Nephron progenitor cell (in vitro differentiated cells): ENCODE measurements around the gene WDR75.

Source experiments
- DNase-seq: peaks from one replicate; pipeline ENCODE4 v3.0.0; 2021
- H3K27ac Mint-ChIP-seq: 2 replicates; pipeline ENCODE4 v1.8.0; 2021; ENCODE audit warnings: mild to moderate bottlenecking, moderate library complexity, mixed read lengths
- H3K27me3 Mint-ChIP-seq: 2 replicates; pipeline ENCODE4 v1.8.0; 2021; ENCODE audit warnings: mild to moderate bottlenecking, low read depth, mixed read lengths; ENCODE audit not compliant: poor library complexity
- H3K36me3 Mint-ChIP-seq: 2 replicates; pipeline ENCODE4 v1.8.0; 2021; ENCODE audit warnings: low read depth, mixed read lengths
- H3K4me1 Mint-ChIP-seq: 2 replicates; pipeline ENCODE4 v1.8.0; 2021; ENCODE audit warnings: mixed read lengths
- H3K4me3 Mint-ChIP-seq: 2 replicates; pipeline ENCODE4 v1.8.0; 2021; ENCODE audit warnings: mild to moderate bottlenecking, moderate library complexity, mixed read lengths
- H3K9me3 Mint-ChIP-seq: 2 replicates; pipeline ENCODE4 v1.8.0; 2021; ENCODE audit warnings: mild to moderate bottlenecking, moderate library complexity, mixed read lengths
- TF ChIP-seq, protein P1 (sequence below): fragments of 200-600 bp; sonication (generic); IDR thresholded peaks from 2 replicates; pipeline ENCODE4 v1.5.0; 2021; ENCODE audit warnings: antibody characterized with exemption

WDR75 gene

GRCh38 chr2:189440947-189441708 is at the start of gene WDR75:
WDR75 (plus strand) TSS chr2:189441474; CDS start chr2:189441493, 19 bp downstream.
- Mint-ChIP-seq H3K36me3 (no peaks in the 10 kb centered on the region), H3K27ac (peak within 1 kb of the TSS; percentile 99), H3K27me3 (peaks cover 14% of the 10 kb centered on the region), H3K9me3 (peaks cover 1% of the 10 kb centered on the region), H3K4me3 (no peak within 1 kb of the TSS), H3K4me1 (peaks cover 17% of the 10 kb centered on the region)
- peak; percentile 90 for DNase-seq
- TF ChIP-seq, protein P1, sequence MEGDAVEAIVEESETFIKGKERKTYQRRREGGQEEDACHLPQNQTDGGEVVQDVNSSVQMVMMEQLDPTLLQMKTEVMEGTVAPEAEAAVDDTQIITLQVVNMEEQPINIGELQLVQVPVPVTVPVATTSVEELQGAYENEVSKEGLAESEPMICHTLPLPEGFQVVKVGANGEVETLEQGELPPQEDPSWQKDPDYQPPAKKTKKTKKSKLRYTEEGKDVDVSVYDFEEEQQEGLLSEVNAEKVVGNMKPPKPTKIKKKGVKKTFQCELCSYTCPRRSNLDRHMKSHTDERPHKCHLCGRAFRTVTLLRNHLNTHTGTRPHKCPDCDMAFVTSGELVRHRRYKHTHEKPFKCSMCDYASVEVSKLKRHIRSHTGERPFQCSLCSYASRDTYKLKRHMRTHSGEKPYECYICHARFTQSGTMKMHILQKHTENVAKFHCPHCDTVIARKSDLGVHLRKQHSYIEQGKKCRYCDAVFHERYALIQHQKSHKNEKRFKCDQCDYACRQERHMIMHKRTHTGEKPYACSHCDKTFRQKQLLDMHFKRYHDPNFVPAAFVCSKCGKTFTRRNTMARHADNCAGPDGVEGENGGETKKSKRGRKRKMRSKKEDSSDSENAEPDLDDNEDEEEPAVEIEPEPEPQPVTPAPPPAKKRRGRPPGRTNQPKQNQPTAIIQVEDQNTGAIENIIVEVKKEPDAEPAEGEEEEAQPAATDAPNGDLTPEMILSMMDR: no peak

GRCh38 chr2:189393440-189394111 is 47.7 kb upstream of the WDR75 start:
- Mint-ChIP-seq H3K27me3 (no peaks in the 10 kb centered on the region), H3K4me3 (no peak overlapping the region), H3K27ac (no peak overlapping the region), H3K36me3 (no peaks in the 10 kb centered on the region), H3K4me1 (peaks cover 4% of the 10 kb centered on the region), H3K9me3 (peaks cover 4% of the 10 kb centered on the region)
- TF ChIP-seq, protein P1: no peak
- DNase-seq: no peak

DNA sequence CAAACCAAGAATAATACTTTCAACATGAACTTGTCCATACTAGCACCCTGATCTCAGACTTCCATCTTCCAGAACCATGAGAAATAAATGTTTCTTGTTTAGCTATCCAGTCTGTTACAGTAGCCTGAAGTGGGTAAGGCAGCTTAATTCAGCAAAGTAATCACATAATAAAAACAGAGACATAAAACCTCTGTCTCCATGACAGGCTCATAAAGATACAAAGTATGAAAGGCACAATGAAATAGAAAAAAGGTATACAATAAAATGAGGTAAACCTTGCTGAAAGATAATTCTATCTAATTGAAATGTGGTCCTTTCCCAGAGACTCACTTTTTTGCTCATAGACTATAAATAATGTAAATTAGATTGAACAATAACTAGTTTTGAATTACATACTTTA is 46.7 kb upstream of the WDR75 start:
- Mint-ChIP-seq H3K27ac (no peak overlapping the region), H3K36me3 (no peaks in the 10 kb centered on the region), H3K27me3 (no peaks in the 10 kb centered on the region), H3K4me1 (peaks cover 4% of the 10 kb centered on the region), H3K4me3 (no peak overlapping the region), H3K9me3 (peaks cover 4% of the 10 kb centered on the region)
- DNase-seq: no peak
- TF ChIP-seq, protein P1: no peak

GRCh38 chr2:189402932-189403331 is 38.3 kb upstream of the WDR75 start:
- H3K4me1 Mint-ChIP-seq: peaks cover 16% of the 10 kb centered on the region
- DNase-seq: no peak

DNA sequence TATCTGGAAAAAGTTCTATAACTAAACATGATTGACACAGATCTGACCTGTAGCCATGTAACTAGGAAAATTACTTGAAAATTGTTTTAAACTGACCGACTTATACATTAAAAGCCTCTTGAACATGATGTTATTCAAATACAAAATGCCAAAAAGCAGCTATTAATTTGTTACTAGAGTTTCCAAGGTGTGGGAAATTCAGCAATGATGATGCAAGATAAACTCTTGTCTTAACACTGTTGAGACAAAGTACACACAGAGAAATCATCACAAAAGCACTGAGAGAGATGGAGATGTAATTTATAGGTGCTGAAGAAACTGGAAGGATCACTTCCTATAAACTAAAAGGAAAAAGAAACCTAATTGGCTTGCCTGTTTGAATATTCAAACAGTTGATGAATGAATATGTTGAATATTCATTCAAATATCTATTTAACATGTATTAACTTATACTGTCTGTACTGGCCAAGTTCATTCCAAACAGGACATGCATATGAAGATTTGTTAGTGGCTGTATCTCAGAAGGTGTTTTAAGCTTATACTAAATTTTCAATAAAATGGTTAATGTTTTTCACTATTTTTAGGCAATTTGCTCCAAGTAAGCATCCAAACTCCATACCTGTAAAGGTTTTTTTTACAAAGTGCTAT is 34.6 kb upstream of the WDR75 start:
- Mint-ChIP-seq H3K27me3 (peaks cover 3% of the 10 kb centered on the region), H3K27ac (no peak overlapping the region), H3K9me3 (no peaks in the 10 kb centered on the region), H3K4me3 (no peak overlapping the region), H3K4me1 (peaks cover 27% of the 10 kb centered on the region), H3K36me3 (no peaks in the 10 kb centered on the region)
- TF ChIP-seq, protein P1: no peak
- no peak for DNase-seq

More at GRCh38 chr2:189402932-189403331, 38.3 kb upstream of the WDR75 start:
- TF ChIP-seq, protein P1: no peak
- no peak overlapping the region for H3K27ac Mint-ChIP-seq
- H3K9me3 Mint-ChIP-seq: no peaks in the 10 kb centered on the region
- H3K27me3 Mint-ChIP-seq: peaks cover 3% of the 10 kb centered on the region
- no peaks in the 10 kb centered on the region for H3K36me3 Mint-ChIP-seq
- no peak overlapping the region for H3K4me3 Mint-ChIP-seq
